ENCODE data around the gene CLDN7.
"Not testable (repeated sequence)": the region's sequence is repeated elsewhere in the genome, so short reads cannot be mapped to it uniquely, and the experiment has no call there.

The CLDN7 gene

GRCh38 chr17:7252176-7253043 lies 9.9 kb downstream of the CLDN7 start, which contains the start of gene ELP5:
Gene ELP5, plus strand, starts transcription at chr17:7252215. Its CDS starts 336 bp downstream, at chr17:7252551.
- DNase-seq, result peak; percentile 88 to 98

GRCh38 chr17:7251661-7252175 lies 10.6 kb downstream of the CLDN7 start, which contains the start of gene CTDNEP1:
Gene CTDNEP1, minus strand, starts transcription at chr17:7251734. Its CDS starts 438 bp downstream, at chr17:7251296.
- peak; percentile 72 to 99 for DNase-seq

- DNase-seq, result no peak
Observed at GRCh38 chr17:7250695-7251627, 11.3 kb downstream of the CLDN7 start.

GRCh38 chr17:7249830-7250229 lies 12.4 kb downstream of the CLDN7 start:
- DNase-seq, result no peak

- DNase-seq, result no peak
Observed at GRCh38 chr17:7249214-7249613, 13.1 kb downstream of the CLDN7 start.

GRCh38 chr17:7248796-7249195 lies 13.5 kb downstream of the CLDN7 start:
- no peak for DNase-seq

DNA sequence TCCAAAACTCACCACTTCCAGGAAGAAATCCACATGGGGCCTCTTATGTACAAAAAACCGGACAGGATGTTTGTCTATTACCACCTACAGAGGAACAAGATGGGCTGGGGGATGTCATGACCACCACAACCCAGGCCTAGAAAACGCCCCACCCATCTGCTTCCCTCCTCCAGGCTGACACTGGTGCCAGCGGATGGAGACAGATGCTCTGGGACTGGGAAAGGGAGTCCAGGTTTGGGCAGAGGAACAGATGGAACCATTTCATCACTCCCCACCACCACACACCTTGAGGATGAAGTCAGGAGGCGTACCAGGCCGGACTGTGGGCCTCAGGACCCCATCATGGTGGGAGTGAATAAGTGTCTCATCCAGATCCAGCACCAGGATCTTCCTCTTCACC lies 15.5 kb downstream of the CLDN7 start:
- DNase-seq, result no peak

GRCh38 chr17:7243838-7244237 lies 18.4 kb downstream of the CLDN7 start:
- DNase-seq, result not testable (repeated sequence)

GRCh38 chr17:7243453-7243729 lies 18.9 kb downstream of the CLDN7 start:
- no peak for DNase-seq

GRCh38 chr17:7242717-7243452 lies 19.4 kb downstream of the CLDN7 start:
- DNase-seq, result peak; percentile 92 to 93

- peak; percentile 93 to 96 for DNase-seq
Observed at GRCh38 chr17:7241783-7242716, 20.2 kb downstream of the CLDN7 start, which contains the start of gene GABARAP. Gene GABARAP, minus strand, starts transcription at chr17:7242449. Its CDS starts 119 bp downstream, at chr17:7242330.

- no peak for DNase-seq
Observed at GRCh38 chr17:7241090-7241733, 21.1 kb downstream of the CLDN7 start.

GRCh38 chr17:7240375-7240774 lies 21.9 kb downstream of the CLDN7 start:
- no peak for DNase-seq

GRCh38 chr17:7239091-7240027 lies 22.9 kb downstream of the CLDN7 start, which contains the start of gene PHF23:
Gene PHF23, minus strand, starts transcription at chr17:7239457. Its CDS starts 178 bp downstream, at chr17:7239279.
- DNase-seq, result peak; percentile 97

GRCh38 chr17:7238420-7239090 lies 23.7 kb downstream of the CLDN7 start:
- no peak for DNase-seq

DNA sequence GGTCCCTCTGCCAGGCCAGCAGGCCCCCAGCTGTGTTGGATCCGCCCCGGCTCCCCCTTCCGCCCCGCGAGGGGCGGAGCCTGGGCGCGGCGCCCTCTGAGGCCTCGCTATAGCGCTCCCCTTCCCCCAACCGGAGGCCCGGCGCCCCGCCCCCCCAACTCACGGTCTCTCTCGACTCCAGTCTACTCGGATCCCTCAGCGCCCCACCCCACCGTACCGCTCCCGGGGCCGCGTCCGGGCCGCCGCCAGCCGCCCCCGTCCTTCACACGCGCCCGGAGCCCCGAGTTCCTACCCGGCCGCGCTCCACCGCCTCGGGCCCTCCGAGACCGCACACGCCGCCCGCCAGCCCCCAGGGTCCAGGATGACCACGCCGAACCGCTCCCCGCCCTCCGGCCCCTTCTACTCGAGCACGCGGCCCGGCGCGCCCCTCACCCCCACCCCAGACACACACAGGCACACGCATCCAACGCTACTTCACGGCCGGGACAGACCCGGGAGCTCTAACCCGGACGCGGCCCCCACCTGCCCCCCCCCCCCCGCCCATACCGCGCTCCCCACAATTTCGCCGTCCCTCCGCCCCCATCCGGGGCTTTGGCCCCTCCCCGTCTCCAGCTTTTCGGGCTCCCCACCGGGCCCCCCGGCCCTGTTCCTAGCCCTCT lies 24.4 kb downstream of the CLDN7 start:
- peak; percentile 89 to 90 for DNase-seq

- DNase-seq, result no peak
Observed at GRCh38 chr17:7237266-7237760, 25.0 kb downstream of the CLDN7 start.

DNA sequence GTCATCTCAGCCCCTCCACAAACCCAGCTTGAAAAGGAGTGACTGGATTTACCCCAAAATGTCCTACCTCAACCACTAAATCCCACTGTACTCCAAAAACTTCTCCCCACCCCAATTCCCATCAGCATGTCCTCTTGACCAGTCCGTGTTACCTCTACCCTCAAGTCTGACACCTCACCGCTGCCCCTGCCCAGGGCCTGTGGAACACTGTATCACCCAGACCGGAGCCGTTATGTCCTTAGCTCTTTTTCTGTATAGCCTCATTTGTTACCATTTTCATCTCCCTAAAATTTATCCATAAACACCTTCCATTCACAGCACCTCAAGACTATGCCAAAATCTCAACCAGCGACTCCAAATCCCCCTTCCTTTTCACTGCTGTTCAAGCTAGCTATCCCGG lies 25.5 kb downstream of the CLDN7 start:
- no peak for DNase-seq
